ENCODE measurements around the gene ARL8B. TPM values are rescaled to one million over a fixed set of nuclear protein-coding genes. Genes with fewer than 3 reads are reported as not detected.
A peak's percentile ranks its signal among the peaks of the same experiment; 100 is the strongest.

Gene ARL8B
- total RNA-seq, 1 experiment from 2014 or later = 51.8 TPM

- no peaks in the 10 kb centered on the region for H3K27me3 ChIP-seq (ENCODE audit: control insufficient read depth, insufficient read depth, low read length)
- DNase-seq (ENCODE audit: low read depth, low spot score) = no peak
- POLR2A ChIA-PET = no interaction called here
- intact Hi-C loops (cut with micrococcal nuclease; ENCODE audit: unreplicated experiment) = no loop called here
- TF ChIP-seq CTCF (IDR thresholded peaks at IDR 0.05) (no peak), REST (IDR thresholded peaks at IDR 0.05; ENCODE audit: insufficient read depth in 1 of 2, low read depth in 2 of 2, low read length in 1 of 2) (no peak), SIN3A (IDR thresholded peaks at IDR 0.05; ENCODE audit: borderline replicate concordance, insufficient read depth, low read depth, low read length) (no peak), POLR2AphosphoS5 (IDR thresholded peaks at IDR 0.05; ENCODE audit: low read depth, low read length) (no peak), TCF7L2 (IDR thresholded peaks at IDR 0.05; ENCODE audit: low read depth, low read length) (no peak)
- no peaks in the 10 kb centered on the region for H3K36me3 ChIP-seq (ENCODE audit: control insufficient read depth, insufficient read depth, low read length)
- CTCF ChIA-PET = no interaction called here
- ATAC-seq = no peak
- no TSS peak for BruUV-seq (replicated peaks)
- H3K9me3 ChIP-seq (ENCODE audit: control insufficient read depth, insufficient read depth, low read depth, low read length) = no peaks in the 10 kb centered on the region
- peaks cover 25% of the 10 kb centered on the region for H3K4me1 ChIP-seq (ENCODE audit: control insufficient read depth, insufficient read depth, low read length)
- in situ Hi-C loops (cut with HindIII; ENCODE audit: low pct_unique_long_range_greater_than_20kb, low sequenced_read_pairs) = no loop called here
- no peak overlapping the region for H3K4me3 ChIP-seq (ENCODE audit: low read depth in 2 of 2, low read length in 2 of 2)
- no peak overlapping the region for H3K27ac ChIP-seq (ENCODE audit: low read length)
Observed at GRCh38 chr3:5160321-5160720, 38.2 kb downstream of the ARL8B start.

- ATAC-seq (peak; percentile 65), DNase-seq (ENCODE audit: low read depth, low spot score) (no peak)
- no TSS peak for BruUV-seq (replicated peaks)
- ChIA-PET CTCF (no interaction called here), POLR2A (no interaction called here)
- Histone ChIP-seq H3K36me3 (ENCODE audit: control insufficient read depth, insufficient read depth, low read length) (no peaks in the 10 kb centered on the region), H3K27ac (ENCODE audit: low read length) (no peak overlapping the region), H3K4me3 (ENCODE audit: low read depth in 2 of 2, low read length in 2 of 2) (no peak overlapping the region), H3K27me3 (ENCODE audit: control insufficient read depth, insufficient read depth, low read length) (no peaks in the 10 kb centered on the region), H3K9me3 (ENCODE audit: control insufficient read depth, insufficient read depth, low read depth, low read length) (no peaks in the 10 kb centered on the region), H3K4me1 (ENCODE audit: control insufficient read depth, insufficient read depth, low read length) (peaks cover 25% of the 10 kb centered on the region)
- in situ Hi-C loops (cut with HindIII; ENCODE audit: low pct_unique_long_range_greater_than_20kb, low sequenced_read_pairs) (no loop called here), intact Hi-C loops (cut with micrococcal nuclease; ENCODE audit: unreplicated experiment) (no loop called here)
- TF ChIP-seq POLR2AphosphoS5 (IDR thresholded peaks at IDR 0.05; ENCODE audit: low read depth, low read length) = no peak
- no peak for TF ChIP-seq CTCF (IDR thresholded peaks at IDR 0.05)
- TF ChIP-seq TCF7L2 (IDR thresholded peaks at IDR 0.05; ENCODE audit: low read depth, low read length) = no peak
- TF ChIP-seq REST (IDR thresholded peaks at IDR 0.05; ENCODE audit: insufficient read depth in 1 of 2, low read depth in 2 of 2, low read length in 1 of 2) = no peak
- no peak for TF ChIP-seq SIN3A (IDR thresholded peaks at IDR 0.05; ENCODE audit: borderline replicate concordance, insufficient read depth, low read depth, low read length)
Observed at GRCh38 chr3:5160940-5161858, 39.1 kb downstream of the ARL8B start.
